ENCODE data around the gene OSBPL6.

The OSBPL6 gene

GRCh38 chr2:178229927-178230326, 35.6 kb downstream of the OSBPL6 start:
- in situ Hi-C loops (cut with HindIII; ENCODE audit: low sequenced_read_pairs), result no loop called here
- DNase-seq (ENCODE audit: low read depth, low spot score), result no peak
- H3K4me3 ChIP-seq (ENCODE audit: low read depth, low read length), result no peak overlapping the region
- TF ChIP-seq CTCF (IDR thresholded peaks at IDR 0.05; ENCODE audit: low read depth, low read length), result no peak

GRCh38 chr2:178230396-178230795, 36.1 kb downstream of the OSBPL6 start:
- in situ Hi-C loops (cut with HindIII; ENCODE audit: low sequenced_read_pairs), result no loop called here
- no peak overlapping the region for H3K4me3 ChIP-seq (ENCODE audit: low read depth, low read length)
- TF ChIP-seq CTCF (IDR thresholded peaks at IDR 0.05; ENCODE audit: low read depth, low read length), result no peak
- no peak for DNase-seq (ENCODE audit: low read depth, low spot score)

- no peak for DNase-seq (ENCODE audit: low read depth, low spot score)
- no peak for TF ChIP-seq CTCF (IDR thresholded peaks at IDR 0.05; ENCODE audit: low read depth, low read length)
- in situ Hi-C loops (cut with HindIII; ENCODE audit: low sequenced_read_pairs), result no loop called here
- no peak overlapping the region for H3K4me3 ChIP-seq (ENCODE audit: low read depth, low read length)
These were observed 39.1 kb downstream of the OSBPL6 start for GRCh38 chr2:178233428-178233827.

- no peak for TF ChIP-seq CTCF (IDR thresholded peaks at IDR 0.05; ENCODE audit: low read depth, low read length)
- no peak for DNase-seq (ENCODE audit: low read depth, low spot score)
- in situ Hi-C loops (cut with HindIII; ENCODE audit: low sequenced_read_pairs), result no loop called here
- H3K4me3 ChIP-seq (ENCODE audit: low read depth, low read length), result no peak overlapping the region
These were observed 40.3 kb downstream of the OSBPL6 start for GRCh38 chr2:178234648-178235047.

GRCh38 chr2:178237488-178238153, 43.3 kb downstream of the OSBPL6 start:
- in situ Hi-C loops (cut with HindIII; ENCODE audit: low sequenced_read_pairs), result no loop called here
- no peak overlapping the region for H3K4me3 ChIP-seq (ENCODE audit: low read depth, low read length)
- TF ChIP-seq CTCF (IDR thresholded peaks at IDR 0.05; ENCODE audit: low read depth, low read length), result no peak
- DNase-seq (ENCODE audit: low read depth, low spot score), result no peak

- no peak for TF ChIP-seq CTCF (IDR thresholded peaks at IDR 0.05; ENCODE audit: low read depth, low read length)
- no peak overlapping the region for H3K4me3 ChIP-seq (ENCODE audit: low read depth, low read length)
- no peak for DNase-seq (ENCODE audit: low read depth, low spot score)
- in situ Hi-C loops (cut with HindIII; ENCODE audit: low sequenced_read_pairs), result no loop called here
These were observed 43.8 kb downstream of the OSBPL6 start for GRCh38 chr2:178238154-178238521.
